Measurements from ENCODE around the gene ZNF621. TPM values are rescaled to one million over a fixed set of nuclear protein-coding genes. Genes with fewer than 3 reads are reported as not detected.

Gene ZNF621
- total RNA-seq, 1 experiment from 2014 or later = 26.2 TPM

DNA sequence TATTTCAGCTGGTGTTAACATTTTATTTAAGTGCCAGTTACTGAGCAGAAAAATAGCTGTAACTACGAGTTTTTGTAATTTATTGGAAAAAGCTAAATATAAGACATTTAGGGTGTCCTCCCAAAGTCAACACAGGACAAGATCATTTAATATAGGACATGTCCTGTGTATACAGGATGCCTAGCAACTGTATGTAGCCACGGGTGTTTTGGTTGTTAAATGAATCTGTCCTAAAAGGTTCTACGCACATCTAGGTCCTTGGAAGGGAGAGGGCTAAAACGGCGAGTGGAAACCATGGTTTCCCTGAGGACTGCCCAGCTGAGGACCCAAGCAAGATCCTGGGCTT, 565 bp upstream of the ZNF621 start:
- peak overlapping the region; percentile 92 for H3K4me2 ChIP-seq
- H3K79me2 ChIP-seq (ENCODE audit: low read depth) = peaks cover 20% of the 10 kb centered on the region
- no peak for DNase-seq
- TF ChIP-seq, protein P1, sequence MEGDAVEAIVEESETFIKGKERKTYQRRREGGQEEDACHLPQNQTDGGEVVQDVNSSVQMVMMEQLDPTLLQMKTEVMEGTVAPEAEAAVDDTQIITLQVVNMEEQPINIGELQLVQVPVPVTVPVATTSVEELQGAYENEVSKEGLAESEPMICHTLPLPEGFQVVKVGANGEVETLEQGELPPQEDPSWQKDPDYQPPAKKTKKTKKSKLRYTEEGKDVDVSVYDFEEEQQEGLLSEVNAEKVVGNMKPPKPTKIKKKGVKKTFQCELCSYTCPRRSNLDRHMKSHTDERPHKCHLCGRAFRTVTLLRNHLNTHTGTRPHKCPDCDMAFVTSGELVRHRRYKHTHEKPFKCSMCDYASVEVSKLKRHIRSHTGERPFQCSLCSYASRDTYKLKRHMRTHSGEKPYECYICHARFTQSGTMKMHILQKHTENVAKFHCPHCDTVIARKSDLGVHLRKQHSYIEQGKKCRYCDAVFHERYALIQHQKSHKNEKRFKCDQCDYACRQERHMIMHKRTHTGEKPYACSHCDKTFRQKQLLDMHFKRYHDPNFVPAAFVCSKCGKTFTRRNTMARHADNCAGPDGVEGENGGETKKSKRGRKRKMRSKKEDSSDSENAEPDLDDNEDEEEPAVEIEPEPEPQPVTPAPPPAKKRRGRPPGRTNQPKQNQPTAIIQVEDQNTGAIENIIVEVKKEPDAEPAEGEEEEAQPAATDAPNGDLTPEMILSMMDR (conservative IDR thresholded peaks at IDR 0.05) = no peak
- no peak for TF ChIP-seq EZH2 (IDR thresholded peaks at IDR 0.05; ENCODE audit: low read depth)
- H3K4me1 ChIP-seq (replicated peaks; ENCODE audit: insufficient read depth) = peaks cover 10% of the 10 kb centered on the region; the same call in 1 of the 2 replicates
- H2AFZ ChIP-seq = peak overlapping the region; percentile 85
- H3K4me3 ChIP-seq = peak overlapping the region; percentile 85
- intact Hi-C loops (cut with micrococcal nuclease; ENCODE audit: unreplicated experiment) = loop anchor here (1.0 kb wide), 3 partner anchors 18 to 71 kb away; partner anchors contain the start of genes ZNF619 and ZNF620
- BruUV-seq (replicated peaks) = TSS peak; percentile 97
- ChIA-PET POLR2A (ENCODE audit: unreplicated experiment) (interaction anchor here (0.5 to 0.9 kb wide), 4 partner anchors 31 to 984 kb away, joined by 3 to 6 read pairs (median 6); no protein-coding TSS in a partner anchor), CTCF (interaction anchor here (0.5 kb wide), 1 partner anchor 84 kb away, joined by 3 read pairs; no protein-coding TSS in a partner anchor)
- peak overlapping the region; percentile 79 for H3K27ac ChIP-seq
- H3F3A ChIP-seq (ENCODE audit: insufficient read depth, low read depth) = peaks cover 7% of the 10 kb centered on the region; the same call in 1 of the 2 replicates
- H4K20me1 ChIP-seq (ENCODE audit: insufficient read depth) = no peaks in the 10 kb centered on the region
- H3K9me3 ChIP-seq (ENCODE audit: insufficient read depth, low read depth) = no peaks in the 10 kb centered on the region
- H3K36me3 ChIP-seq (ENCODE audit: low read depth) = peaks cover 18% of the 10 kb centered on the region
- no peaks in the 10 kb centered on the region for H3K27me3 ChIP-seq (ENCODE audit: insufficient read depth, low read depth)
- H3K9me2 ChIP-seq (ENCODE audit: insufficient read depth) = no peaks in the 10 kb centered on the region

DNA sequence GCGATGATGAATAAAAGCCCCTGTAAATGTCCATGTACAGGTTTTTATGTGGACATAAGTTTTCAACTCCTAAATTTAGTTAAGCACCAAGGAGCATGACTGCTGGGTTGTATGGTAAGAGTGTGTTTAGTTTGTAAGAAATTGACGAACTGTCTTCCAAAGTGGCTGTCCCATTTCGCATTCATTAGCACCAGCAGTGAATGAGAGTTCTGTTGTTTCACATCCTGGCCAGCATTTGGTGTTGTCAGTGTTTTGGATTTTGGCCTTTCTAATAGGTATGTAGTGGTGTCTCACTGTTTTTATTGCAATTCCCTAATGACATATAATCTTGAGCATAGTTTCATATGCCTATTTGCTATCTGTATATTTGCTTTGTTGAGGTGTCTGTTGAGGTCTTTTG, 3.7 kb downstream of the ZNF621 start:
- POLR2A ChIA-PET (ENCODE audit: unreplicated experiment) = no interaction called here
- TF ChIP-seq, protein P1 (conservative IDR thresholded peaks at IDR 0.05) = no peak
- no peak for TF ChIP-seq EZH2 (IDR thresholded peaks at IDR 0.05; ENCODE audit: low read depth)
- Histone ChIP-seq H3K9me3 (ENCODE audit: insufficient read depth, low read depth) (peaks cover 9% of the 10 kb centered on the region; the same call in 1 of the 2 replicates), H3K4me2 (no peak overlapping the region), H2AFZ (no peak overlapping the region), H3K79me2 (ENCODE audit: low read depth) (peaks cover 20% of the 10 kb centered on the region), H3K27me3 (ENCODE audit: insufficient read depth, low read depth) (no peaks in the 10 kb centered on the region), H3F3A (ENCODE audit: insufficient read depth, low read depth) (peaks cover 7% of the 10 kb centered on the region; the same call in 1 of the 2 replicates), H3K27ac (no peak overlapping the region), H3K36me3 (ENCODE audit: low read depth) (peaks cover 58% of the 10 kb centered on the region), H3K4me3 (no peak overlapping the region), H3K9me2 (ENCODE audit: insufficient read depth) (no peaks in the 10 kb centered on the region), H3K4me1 (replicated peaks; ENCODE audit: insufficient read depth) (peaks cover 10% of the 10 kb centered on the region; the same call in 1 of the 2 replicates), H4K20me1 (ENCODE audit: insufficient read depth) (no peaks in the 10 kb centered on the region)
- CTCF ChIA-PET = no interaction called here
- no peak for DNase-seq
- intact Hi-C loops (cut with micrococcal nuclease; ENCODE audit: unreplicated experiment) = no loop called here
- no TSS peak for BruUV-seq (replicated peaks)

DNA sequence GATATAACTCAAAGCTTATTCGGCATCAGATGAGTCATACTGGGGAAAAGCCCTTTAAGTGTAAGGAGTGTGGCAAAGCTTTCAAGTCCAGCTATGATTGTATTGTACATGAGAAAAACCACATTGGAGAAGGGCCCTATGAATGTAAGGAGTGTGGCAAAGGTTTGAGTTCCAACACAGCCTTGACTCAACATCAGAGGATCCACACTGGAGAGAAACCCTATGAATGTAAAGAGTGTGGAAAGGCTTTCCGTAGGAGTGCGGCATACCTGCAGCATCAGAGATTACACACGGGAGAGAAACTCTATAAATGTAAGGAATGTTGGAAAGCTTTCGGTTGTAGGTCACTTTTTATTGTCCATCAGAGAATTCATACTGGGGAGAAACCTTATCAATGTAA, 7.5 kb downstream of the ZNF621 start:
- Histone ChIP-seq H3K4me2 (no peak overlapping the region), H3K9me2 (ENCODE audit: insufficient read depth) (no peaks in the 10 kb centered on the region), H3K27ac (no peak overlapping the region), H3K79me2 (ENCODE audit: low read depth) (no peaks in the 10 kb centered on the region), H3K4me3 (no peak overlapping the region), H3K9me3 (ENCODE audit: insufficient read depth, low read depth) (peaks cover 12% of the 10 kb centered on the region; the same call in 1 of the 2 replicates), H2AFZ (no peak overlapping the region), H3F3A (ENCODE audit: insufficient read depth, low read depth) (no peaks in the 10 kb centered on the region), H3K27me3 (ENCODE audit: insufficient read depth, low read depth) (no peaks in the 10 kb centered on the region), H4K20me1 (ENCODE audit: insufficient read depth) (no peaks in the 10 kb centered on the region), H3K36me3 (ENCODE audit: low read depth) (peaks cover 71% of the 10 kb centered on the region), H3K4me1 (replicated peaks; ENCODE audit: insufficient read depth) (no peaks in the 10 kb centered on the region)
- intact Hi-C loops (cut with micrococcal nuclease; ENCODE audit: unreplicated experiment) = no loop called here
- no peak for DNase-seq
- BruUV-seq (replicated peaks) = no TSS peak
- TF ChIP-seq EZH2 (IDR thresholded peaks at IDR 0.05; ENCODE audit: low read depth) = no peak
- TF ChIP-seq, protein P1 (conservative IDR thresholded peaks at IDR 0.05) = no peak
- ChIA-PET POLR2A (ENCODE audit: unreplicated experiment) (no interaction called here), CTCF (no interaction called here)
